ENCODE data around the gene PDE4B.

GRCh38 chr1:66365635-66366034 lies 572.9 kb downstream of the PDE4B start:
- TF ChIP-seq CTCF (IDR thresholded peaks at IDR 0.05; ENCODE audit: poor library complexity, severe bottlenecking), result no peak
- no peak for TF ChIP-seq RAD21 (conservative IDR thresholded peaks at IDR 0.05)
- no peak for TF ChIP-seq EP300 (conservative IDR thresholded peaks at IDR 0.05; ENCODE audit: poor library complexity, severe bottlenecking)
- TF ChIP-seq TAF1 (IDR thresholded peaks at IDR 0.05; ENCODE audit: low read depth), result no peak

Measured in neural cell (in vitro differentiated cells).